Ramos (cell line): ENCODE measurements around the gene ENTPD3.

Experiments
- in situ Hi-C: fragments of 300-500 bp; cut with MboI; formaldehyde crosslinking; loops from one replicate; pipeline ENCODE4 v1.14.3; 2022; ENCODE audit warnings: low sequenced_read_pairs; ENCODE audit not compliant: unreplicated experiment

The ENTPD3 gene, protein sequence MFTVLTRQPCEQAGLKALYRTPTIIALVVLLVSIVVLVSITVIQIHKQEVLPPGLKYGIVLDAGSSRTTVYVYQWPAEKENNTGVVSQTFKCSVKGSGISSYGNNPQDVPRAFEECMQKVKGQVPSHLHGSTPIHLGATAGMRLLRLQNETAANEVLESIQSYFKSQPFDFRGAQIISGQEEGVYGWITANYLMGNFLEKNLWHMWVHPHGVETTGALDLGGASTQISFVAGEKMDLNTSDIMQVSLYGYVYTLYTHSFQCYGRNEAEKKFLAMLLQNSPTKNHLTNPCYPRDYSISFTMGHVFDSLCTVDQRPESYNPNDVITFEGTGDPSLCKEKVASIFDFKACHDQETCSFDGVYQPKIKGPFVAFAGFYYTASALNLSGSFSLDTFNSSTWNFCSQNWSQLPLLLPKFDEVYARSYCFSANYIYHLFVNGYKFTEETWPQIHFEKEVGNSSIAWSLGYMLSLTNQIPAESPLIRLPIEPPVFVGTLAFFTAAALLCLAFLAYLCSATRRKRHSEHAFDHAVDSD

DNA sequence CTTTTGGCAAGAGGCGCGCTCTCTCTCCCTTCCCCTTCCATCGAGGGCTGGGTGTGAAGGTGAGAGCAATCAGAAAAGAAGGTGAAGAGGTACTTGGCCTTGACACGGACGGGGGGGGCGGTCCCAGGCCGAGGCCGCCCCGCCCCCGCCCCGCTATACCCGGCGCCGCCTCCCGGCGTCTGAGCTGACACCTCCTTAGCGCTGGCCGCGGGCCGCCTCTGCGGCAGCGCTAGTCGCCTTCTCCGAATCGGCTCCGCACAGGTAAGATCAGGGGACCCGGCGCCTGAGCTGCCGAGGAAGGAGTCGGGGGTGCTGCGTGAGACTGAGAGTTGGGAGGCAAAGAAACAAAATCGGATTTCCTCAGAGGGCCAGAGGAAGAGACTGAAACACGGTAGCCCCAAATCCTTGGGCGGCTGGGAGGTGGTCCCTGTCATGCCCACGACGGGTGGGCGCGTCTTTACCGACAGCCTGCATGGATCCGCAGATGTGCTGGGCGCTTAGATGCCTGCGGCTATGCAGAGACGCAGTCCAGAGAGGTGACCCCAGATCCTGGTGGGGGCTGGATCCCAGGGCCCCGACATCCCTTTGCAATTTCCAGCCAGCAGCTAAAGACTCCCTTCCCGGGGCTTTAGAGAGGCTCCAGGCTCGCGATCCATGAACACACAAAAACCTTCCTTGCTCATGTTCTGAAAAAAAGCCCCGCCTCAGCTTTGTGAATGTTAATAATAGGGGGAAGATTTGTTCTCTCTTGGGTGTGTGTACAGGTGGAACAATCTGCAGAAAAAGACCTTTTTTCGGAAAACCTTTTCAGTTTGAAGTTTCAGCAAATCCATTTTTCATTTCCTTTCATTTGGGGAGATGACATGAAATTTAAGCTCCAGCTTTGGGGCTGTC, at the start of gene ENTPD3:
ENTPD3 (plus strand) TSS at position 184 of the 894 bp plus-strand sequence. CDS start 874 bp downstream, outside the sequence.
- in situ Hi-C loops, result no loop called here

DNA sequence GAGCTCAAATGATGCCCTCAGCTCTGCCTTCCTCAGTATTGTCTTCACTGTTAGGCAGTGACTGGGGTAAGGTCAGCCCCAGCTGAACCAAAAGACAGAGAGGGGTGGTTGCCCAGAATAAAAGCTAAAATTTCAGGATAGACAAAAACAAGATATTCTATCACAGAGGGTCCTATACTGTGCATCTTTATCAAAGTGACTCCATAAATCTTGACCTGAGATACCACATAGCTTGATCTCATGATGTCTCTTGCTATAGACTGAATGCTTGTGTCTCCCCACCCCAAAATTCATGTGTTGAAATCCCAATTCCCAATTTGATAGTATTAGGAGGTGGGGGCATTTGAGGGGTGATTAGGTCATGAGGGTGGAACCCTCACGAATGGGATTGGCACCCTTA, 47.1 kb upstream of the ENTPD3 start:
- in situ Hi-C loops, result no loop called here

DNA sequence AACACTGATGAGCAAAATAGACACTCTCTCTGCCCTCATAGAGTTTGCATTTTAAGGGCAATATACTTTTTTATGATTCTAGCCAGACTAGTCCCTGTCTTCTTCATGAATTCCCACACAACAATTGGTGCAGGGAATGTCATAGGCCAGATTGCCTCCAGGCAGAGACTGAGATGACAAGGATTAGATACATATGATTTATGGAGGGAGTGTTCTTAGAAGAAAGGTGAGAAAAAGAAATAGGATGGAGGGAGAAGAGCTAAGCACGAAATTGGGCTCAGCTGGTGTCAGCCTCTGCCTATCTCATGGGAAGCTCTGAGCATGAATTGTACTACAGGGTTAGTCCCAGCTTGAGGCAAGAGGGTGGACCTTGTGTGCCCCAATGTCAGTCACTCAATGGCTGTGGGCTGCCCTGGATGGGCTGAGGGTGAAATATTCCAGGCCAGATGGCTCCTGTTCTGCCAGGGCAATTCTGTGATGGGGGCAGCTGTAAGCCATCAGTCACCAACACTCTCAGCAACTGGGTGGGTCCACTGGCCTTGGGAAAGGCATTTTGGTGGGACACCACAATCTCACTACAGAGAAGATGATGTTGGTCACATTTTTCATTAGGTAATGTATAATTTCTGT, 46.3 kb upstream of the ENTPD3 start:
- in situ Hi-C loops, result no loop called here

DNA sequence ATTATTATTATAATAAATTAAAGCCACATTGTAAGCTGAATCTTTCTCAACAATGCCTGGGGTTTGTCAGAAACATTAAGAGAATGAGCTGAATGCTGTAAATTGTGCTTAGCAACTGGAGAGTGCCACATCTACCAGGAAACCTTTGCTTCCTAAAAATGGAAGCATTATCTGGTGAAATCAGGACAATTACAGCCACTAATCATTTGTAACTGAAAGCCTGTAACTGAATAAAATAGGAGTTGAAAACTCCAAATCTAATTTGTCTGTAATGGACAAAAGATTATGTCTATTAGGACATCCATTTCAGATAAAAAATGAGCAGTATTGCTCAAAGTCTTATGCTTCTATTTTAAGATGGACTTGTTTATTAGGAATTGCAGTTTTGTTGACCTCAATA, 45.3 kb upstream of the ENTPD3 start:
- in situ Hi-C loops, result no loop called here

DNA sequence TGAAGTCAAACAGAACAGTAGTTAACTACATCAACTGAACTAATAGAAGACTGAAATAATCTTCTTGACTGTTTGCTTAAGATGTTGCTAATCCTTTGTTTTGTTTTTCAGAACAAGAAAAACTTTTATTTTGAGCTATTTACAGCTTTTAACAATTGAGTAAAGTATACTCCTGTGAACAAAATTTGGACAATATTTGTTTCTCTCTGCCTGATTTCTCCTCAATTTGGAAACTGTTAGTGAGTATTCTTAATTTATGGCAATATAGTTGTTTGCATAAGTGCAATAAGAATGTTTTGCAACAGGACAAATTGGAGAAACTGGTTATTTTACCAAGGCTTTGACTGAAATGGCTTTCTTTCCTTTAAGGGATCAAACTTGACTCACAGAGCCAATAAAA, 36.5 kb upstream of the ENTPD3 start:
- in situ Hi-C loops, result no loop called here

DNA sequence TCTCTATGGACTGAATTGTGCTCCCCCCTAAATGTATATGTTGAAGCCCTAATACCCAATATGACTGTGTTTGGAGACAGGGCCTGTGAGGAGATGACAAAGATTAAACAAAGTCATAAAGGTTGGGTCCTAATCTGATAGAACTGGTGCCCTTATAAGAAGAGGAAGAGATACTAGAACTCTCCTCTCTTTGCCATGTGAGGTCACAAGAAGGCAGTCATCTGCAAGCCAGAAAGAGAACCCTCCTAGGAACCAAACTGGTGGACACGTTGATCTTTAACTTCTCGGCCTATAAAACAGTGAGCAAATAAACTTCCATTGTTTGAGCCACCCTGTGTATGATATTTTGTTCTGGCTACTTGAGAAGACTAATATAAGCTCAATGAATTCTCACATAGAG, 31.6 kb upstream of the ENTPD3 start:
- in situ Hi-C loops, result no loop called here

DNA sequence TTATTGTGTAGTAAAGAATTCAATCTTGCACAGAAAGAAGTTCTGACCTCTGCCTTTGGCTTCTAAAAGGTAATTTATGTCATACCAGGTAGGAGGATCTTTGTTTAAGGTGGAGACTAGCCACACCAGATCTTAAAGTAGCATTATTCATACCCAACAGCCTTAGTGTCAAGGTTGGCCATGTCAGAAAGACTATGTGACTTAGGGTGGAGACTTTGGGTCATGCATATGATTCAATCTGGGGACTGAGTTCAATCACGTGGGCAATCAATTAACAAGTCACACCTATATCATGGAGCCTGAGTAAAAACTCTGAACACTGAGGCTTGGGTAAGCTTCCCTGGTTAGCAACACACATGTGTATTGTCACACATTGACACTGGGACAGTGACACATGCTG, 28.5 kb upstream of the ENTPD3 start:
- in situ Hi-C loops, result no loop called here

DNA sequence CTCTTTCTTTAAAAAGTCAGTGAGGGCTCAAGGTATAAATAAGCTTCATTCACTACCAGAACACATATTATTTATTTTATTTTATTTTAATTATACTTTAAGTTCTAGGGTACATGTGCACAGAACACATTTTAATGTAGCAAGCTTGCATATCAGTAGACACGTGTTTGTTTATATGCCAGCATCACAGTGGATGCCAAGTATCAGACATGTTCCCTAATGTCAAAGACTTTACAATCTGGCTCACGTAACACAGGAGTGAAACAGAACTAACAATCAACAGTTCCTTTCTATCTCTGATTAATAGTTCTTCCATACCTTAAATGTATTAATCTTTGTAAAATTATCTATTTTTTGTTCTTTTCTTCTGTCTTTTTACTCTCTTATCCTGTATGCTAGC, 23.3 kb upstream of the ENTPD3 start:
- in situ Hi-C loops, result no loop called here

DNA sequence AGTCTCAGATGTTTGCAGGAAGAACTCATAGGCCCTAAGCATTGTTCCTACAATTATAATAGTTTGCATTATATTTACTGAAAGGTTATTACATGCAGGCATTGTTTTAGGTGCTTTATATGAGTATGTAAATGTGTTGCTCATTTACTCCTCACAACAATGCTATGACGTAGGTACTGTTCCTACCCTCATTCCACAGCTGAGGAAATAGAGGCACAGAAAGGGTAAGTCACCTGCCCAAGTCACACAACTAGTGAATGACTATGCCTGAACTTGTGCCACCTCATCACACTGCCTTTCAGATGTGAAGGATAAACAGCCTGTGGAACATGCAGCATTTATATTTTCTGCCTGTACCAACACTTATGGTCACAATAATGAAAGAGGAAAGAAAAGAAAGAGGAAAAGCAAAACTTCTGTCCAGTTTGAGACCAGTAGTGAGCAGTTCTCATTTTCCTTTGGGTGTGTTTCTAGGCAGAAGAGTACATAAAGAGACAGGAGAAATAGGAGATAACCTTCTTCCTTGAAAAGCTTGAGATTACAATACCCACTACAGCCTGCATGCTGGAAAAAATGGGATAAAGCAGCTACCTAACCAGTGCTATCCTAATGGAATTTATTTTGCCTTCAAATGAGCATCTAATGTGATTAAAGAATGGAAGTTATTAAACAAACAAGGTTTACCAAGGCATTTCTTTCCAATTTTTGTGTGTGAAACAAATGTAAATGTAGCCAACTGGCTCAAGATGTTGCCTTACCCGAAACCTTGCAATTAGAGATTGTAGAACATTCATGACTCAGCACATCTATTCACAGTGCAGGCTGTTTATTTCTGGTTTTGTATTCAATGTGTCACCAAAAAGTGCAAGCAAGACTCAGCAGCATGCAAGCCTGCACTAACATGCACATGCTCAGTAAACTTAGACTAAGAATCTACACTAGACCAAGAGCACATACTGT, 20.5 kb upstream of the ENTPD3 start:
- in situ Hi-C loops, result no loop called here

DNA sequence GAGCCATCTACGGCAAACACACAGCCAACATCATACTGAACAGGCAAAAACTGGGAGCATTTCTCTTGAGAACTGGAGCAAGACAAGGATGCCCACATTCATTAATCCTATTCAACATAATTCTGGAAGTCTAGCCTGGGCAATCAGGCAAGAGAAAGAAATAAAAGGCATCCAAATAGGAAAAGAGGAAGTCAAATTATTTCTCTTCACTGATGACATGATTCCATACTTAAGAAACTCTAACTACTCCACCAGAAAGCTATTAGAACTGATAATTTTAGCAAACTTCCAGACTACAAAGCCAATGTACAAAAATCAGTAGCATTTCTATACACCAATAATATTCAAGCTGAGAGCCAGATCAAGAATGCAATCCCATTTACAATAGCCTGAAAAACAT, 17.3 kb upstream of the ENTPD3 start:
- in situ Hi-C loops, result no loop called here

DNA sequence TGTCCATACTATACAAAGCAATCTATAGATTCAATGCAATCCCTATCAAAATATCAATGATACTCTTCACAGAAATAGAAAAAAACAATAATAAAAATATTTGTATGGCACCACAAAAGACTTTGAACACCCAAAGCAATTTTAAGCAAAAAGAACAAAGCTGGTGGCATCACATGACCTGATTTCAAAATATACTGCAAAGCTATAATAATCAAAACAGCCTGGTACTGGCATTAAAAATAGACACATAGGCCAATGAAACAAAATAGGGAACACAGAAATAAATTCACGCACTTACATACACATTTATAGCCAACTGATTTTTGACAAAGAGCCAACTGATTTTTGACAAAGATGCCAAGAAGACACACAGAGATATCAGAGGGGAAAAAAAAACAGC, 9.2 kb upstream of the ENTPD3 start:
- in situ Hi-C loops, result no loop called here

DNA sequence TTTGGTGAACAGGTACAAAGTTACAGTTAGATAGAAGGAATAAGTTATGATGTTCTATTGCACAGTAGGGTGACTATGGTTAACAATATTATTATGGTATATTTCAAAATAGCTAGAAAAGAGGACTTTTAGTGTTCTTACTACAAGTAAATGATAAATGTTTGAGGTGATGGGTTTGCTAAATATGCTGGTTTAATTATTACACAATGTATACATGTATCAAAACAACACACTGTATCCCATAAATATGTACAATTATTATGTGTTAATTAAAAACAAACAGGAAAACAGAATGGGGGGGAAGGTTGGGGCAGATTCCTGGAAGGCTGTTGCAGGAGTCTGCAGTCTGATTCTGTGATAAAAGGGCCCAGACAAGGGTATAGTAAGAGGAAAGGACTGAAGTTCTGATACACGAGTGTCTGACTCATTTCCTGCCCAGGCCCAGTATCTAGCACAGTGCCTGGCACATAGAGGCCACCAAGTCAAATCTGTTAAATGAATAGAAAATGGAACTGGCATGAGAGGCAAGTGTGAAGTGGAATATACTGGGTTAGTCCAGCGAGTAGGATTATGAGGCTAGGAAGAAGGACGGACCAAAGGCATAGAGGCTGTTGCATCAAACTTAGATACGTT, 7.2 kb upstream of the ENTPD3 start:
- in situ Hi-C loops, result no loop called here

DNA sequence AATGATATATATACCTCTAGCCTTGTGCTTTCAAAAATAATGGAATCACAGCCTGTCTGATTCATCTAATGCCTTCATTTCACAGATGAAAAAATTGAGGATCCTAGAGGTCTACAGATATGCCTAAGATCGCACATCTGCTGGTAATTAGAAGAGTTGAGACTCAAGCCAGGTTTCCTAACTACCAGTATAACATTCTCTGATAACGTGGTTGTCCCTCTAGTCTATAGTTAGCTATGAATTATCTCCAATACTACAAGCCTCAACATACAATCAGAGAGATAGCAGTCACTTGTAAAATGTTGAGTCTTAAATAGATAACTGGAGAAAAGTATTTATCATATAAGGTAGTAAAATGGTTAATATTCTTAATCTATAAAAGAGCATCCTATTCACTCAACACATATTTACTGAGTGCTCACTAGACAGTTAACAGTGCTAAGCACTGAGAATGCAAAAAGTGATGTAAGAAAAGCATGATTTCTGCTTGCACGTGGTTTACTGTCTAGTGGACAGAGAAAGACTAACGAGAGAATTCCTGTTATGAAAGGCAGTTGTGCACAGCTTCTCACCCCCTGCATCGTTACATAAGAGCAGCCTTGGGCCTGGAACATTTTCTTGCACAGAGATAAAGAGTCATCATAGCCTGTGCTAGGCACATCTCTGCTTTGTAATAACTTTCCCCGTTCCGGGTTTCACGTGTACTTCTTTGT, 4.9 kb upstream of the ENTPD3 start:
- in situ Hi-C loops, result no loop called here

DNA sequence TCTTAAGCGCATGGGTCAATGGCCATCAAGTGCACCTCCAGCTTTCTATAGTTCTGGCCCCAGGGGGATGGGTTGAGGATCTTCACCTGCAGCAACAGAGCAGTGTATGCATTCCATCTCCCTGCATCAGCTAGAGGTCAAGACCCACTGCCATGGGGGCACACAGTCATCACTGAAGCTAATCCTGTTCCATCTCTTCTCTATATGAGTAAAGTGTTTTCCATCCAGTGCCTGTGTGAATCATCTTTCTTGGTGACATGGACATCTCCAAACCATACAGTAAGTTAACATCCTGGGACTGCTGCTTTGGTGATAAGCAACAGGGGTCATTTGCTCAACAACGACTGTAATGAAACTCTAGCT, 4.4 kb upstream of the ENTPD3 start:
- in situ Hi-C loops, result no loop called here

DNA sequence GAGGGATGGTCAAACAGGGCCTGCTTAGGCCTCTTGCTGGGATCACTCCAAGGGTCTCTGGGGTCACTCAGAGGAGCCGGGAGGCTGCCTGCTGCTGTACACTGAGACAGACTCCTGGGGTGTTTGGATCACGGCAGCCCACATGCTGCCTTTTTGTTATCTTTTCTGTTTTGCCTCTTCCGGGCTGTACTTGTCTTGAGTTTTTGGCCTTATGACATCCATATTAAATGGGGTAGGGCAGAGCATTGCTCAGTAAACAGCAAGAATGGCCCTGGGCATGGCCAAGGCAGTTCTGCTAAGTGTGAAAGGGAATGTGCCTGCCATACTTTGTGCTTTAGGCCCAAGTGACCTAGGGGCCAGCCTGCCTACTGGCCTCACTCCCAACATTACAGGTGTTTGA, 771 bp upstream of the ENTPD3 start:
- in situ Hi-C loops, result no loop called here

DNA sequence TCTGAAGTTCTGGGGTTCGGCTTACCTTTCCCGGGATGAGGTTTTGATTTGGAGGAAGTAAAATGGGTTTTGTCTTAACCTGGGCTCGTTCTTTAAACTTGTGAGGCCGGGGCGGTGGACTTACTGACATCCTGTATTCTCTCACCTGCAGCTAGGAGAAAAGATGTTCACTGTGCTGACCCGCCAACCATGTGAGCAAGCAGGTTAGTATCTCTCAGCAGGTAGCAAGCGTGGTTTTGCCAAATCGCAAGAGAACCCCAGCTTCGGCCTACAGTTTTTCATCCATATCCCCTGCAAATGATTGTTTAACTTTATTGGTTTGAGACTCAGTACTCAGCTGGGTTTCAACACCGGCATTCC, 891 bp downstream of the ENTPD3 start:
- in situ Hi-C loops, result no loop called here

DNA sequence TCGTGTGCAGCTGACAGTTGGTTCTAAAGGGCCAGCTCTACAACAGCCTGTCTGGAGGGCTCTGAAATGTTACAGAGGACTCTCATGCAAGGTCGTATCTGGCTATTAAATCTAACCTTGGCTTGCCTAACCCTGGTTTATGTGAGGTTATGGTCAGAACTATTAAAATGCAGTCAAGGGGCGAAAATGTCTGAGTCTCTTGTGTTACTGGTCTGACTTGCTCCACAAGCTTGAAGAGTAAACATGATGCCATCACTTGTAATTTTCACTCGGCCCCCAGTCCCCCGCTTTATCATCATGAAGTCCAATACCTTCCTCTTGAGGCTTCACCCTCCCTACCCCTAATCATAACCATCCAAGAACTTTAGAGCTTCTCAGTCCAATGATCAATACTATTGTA, 9.4 kb downstream of the ENTPD3 start:
- in situ Hi-C loops, result no loop called here

DNA sequence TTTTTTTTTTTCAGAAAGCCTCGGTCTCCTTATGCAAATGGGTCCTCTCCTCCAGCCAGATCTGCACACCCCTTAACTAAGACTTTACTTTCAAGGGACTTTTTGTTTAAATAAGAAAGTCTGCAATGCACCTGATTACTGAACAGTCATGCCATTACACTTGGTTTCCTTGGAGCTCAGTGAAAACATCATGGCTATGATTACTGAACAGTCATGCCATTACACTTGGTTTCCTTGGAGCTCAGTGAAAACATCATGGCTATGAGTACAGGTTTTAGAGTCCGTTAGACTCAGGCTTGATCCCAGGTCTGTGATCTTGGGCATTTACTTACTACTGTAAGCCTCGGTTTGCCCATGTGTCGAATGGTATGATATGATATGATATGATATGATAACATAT, 10.1 kb downstream of the ENTPD3 start:
- in situ Hi-C loops, result no loop called here

DNA sequence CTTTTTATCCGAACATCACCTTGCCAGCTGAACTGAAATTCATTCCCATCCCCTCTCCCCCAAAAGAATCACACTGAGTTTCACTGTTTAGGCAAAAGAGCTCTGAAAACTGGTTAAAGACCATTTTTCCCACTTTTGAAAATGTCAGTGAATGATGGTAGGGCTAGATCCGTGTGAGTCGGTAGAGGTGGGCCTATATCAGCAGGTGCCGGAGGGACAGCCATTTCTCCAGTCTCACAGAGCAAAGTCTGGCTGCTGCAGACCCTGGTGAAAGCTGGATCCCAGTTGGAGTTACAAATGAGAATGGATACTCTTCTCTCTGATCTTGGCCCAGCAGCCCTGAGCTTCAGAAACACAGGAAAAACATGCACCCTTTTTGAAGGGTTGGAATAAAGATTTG, 10.9 kb downstream of the ENTPD3 start:
- in situ Hi-C loops, result no loop called here
